GM18520 (cell line): ENCODE results near the gene TRMT6.

Experiments
- ATAC-seq: cut with Tn5 transposase; IDR thresholded peaks from one replicate; pipeline ENCODE4 v1.9.1; 2021; ENCODE audit not compliant: unreplicated experiment

The TRMT6 gene

DNA sequence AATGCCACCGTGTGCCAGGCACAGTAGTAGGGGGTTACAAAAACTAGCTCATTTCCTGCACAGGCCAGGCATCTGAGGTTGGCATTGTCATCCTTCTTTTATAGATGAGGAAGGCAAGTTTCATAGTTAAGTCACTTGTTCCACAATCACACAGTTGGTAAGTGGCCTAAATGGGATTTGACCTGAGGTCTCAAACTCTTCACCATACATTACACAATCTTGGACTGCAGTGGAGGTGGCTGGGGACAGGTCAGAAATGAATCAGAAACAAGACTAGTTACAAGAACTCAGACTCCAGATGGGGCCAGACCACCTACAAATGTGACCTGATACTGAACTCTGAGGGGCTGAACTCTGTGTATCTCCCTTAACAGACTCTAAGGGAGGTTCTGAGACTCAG is 49.4 kb downstream of the TRMT6 start:
- ATAC-seq, result no peak

DNA sequence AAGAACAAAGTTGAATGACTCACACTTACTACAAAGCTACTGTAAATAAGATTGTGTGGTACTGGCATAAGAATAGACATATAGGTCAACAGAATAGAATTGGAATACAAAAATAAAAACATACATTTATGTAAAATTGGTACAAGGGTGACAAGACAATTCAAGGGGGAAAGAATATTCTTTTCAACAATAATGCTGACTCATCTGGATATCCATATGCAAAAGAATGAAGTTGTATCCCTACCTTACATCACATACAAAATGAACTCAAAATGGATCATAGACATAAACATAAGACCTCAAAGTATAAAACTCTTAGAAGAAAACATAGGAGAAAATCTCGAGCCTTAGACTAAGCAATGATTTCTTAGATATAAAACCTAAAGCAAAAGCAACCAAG is 50.9 kb downstream of the TRMT6 start:
- no peak for ATAC-seq

DNA sequence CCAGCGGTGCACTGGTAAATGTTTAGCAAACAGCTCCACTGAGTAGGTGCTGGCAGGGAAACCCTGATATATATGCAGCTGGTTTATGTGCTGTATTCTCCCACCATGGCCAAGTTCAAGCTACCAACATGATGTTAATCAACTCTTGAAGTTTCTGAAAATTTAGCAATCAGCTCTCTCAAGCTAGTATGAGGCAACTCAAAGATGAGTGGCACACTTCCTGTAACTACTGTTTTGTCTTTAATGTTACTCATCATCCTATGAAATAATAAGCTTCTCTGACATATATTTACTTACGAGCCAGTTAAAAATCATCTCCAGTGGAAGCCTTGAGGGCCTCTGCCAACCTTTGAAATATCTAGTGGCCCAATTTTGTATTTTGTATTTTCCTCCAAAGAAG is 54.7 kb downstream of the TRMT6 start:
- ATAC-seq, result no peak

DNA sequence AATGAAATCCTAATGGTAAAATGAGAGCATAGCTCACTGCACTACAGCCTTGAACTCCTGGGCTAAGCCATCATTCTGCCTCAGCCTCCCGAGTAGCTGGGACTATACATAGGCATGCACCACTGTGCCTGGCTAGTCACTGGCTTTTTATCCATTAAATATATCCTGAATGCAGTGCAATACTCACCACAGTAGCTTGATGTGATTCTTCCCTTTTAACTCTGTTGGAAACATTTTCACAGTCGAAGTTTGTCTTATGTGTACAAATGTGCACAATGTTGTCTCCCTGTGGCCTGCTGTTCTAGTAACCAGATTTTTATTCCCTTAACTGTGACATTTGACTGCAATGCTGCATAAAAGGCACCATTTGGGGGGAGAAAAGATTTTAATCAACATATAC is 56.7 kb downstream of the TRMT6 start:
- ATAC-seq, result no peak

DNA sequence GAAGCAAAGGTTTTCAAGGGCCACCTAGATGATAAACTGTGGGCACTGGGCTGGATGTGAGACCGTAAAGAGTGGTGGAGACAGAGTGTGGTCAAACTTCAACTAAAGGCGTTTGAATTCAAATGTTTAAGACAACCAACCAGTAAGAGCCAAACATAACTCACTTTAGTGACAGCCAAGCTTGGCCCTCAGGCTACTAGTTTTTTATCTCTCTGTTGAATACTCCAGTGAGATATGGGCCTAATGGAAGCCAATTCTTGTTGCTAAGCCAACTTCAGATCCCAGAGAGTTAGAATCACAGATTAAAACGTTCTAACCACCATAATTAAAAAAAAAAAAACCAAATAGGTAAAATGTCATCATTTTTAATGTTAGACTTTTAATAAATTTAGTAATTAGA is 57.3 kb downstream of the TRMT6 start:
- no peak for ATAC-seq

DNA sequence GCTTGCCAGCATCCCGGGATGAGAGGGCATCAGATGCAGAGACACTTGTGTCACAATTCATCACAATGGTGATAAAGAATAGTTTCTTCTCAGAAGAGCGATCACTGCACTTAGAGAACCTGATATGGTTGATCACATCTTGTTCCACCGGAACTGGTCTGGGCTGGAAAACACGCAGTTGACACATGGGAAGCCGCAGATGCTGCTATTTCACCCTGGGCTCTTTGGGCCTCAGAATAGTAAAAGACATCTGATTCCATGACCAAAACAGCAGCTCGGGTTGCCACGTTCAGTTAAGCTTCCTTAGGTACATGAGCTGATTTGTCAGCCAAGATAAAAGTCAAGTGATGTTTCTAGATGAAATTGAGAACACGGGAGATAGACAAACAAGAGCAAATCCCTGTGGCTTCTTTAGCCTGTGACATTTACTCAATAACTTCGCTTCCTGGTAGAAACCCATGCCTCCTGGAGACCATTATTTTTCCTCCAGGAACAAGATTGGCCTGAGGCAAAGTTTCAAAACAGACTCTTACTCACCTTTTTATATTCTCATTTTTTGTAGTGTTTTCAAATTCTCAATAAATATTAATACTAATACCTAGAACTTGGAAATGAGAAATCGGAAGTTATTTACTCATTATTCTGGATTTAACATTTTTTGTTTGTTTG is 59.4 kb downstream of the TRMT6 start:
- ATAC-seq, result no peak

DNA sequence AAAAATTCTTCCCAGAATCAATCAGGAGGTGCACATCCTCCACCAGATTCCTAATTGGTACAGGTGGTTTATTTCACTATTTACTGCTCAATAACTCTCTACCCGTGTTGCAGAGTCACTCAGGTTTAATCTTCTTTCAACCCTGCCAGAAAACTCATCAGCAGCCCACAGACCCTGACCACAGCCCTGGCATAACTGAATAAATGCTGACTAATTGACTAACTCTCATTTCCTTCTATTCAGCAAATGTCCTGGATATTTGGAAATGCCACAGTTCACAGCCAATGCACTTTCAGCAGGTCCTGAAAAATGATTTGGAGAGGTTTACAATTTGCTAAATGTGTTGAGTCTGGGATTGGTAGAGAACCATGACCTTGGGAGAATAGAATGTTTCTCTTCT is 62.3 kb downstream of the TRMT6 start:
- ATAC-seq, result no peak

DNA sequence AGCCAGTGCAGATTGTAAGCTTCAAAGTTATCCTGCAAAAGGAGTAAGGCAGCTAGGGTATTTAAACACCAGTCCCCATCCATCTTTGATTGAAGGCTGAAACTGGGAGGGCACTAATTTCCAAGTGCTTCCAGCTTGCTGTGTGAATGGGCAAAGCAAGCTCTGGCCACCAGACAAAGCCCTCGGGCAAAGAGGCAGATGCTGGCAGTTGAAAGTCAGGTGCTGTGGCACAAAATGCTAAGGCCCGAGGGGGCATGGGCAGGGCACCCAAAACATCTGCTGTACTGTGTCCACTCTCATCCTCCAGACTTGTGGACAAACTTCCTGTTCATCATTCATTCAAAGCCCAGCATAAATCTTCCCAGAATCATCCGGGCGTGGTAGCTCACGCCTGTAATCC is 62.9 kb downstream of the TRMT6 start:
- ATAC-seq, result no peak
